IMR-90 (cell line): ENCODE results near the gene SLC16A4. TPM values are rescaled to one million over a fixed set of nuclear protein-coding genes. Genes with fewer than 3 reads are reported as not detected.

ENCODE experiments used
- ATAC-seq: fragments of 200-7000 bp; cut with Tn5 transposase; 2 replicates; pipeline ENCODE4 v1.9.1; 2020; ENCODE audit warnings: low read depth, mild to moderate bottlenecking, moderate library complexity
- BruUV-seq: library from RNA; stranded (reverse); fragments of 400-500 nt; replicated peaks from 2 replicates; lab custom pipeline; 2021; lab: Mats Ljungman, UMichigan
- CTCF ChIA-PET: fragments of 300-600 bp; formaldehyde crosslinking; extraction: SDS; loops from one replicate; lab custom pipeline; 2021; ENCODE audit warnings: antibody characterized with exemption; lab: Yijun Ruan, JAX
- POLR2A ChIA-PET: fragments of 300-600 bp; sonication (Branson Sonifier 250); formaldehyde crosslinking; loops from one replicate; lab custom pipeline; 2022; ENCODE audit warnings: antibody characterized with exemption; ENCODE audit not compliant: unreplicated experiment; lab: Charles Lee
- DNase-seq: peaks from one replicate; pipeline ENCODE4 v3.0.0; 2013
- H2AFZ ChIP-seq: replicated peaks from 2 replicates; pipeline ENCODE3; 2013; ENCODE audit warnings: low read length, mild to moderate bottlenecking; ENCODE audit not compliant: poor library complexity
- H2AK5ac ChIP-seq: 2 replicates; pipeline ENCODE4 v1.6.1; 2013; ENCODE audit warnings: low read depth, low read length, inconsistent platforms
- H2AK9ac ChIP-seq: replicated peaks from 2 replicates; pipeline ENCODE3; 2013; ENCODE audit warnings: mild to moderate bottlenecking, low read depth, low read length, moderate library complexity; ENCODE audit not compliant: poor library complexity
- H2BK120ac ChIP-seq: 2 replicates; pipeline ENCODE4 v1.6.1; 2013; ENCODE audit warnings: low read depth, low read length, inconsistent platforms
- H2BK15ac ChIP-seq: 3 replicates; pipeline ENCODE4 v1.6.1; 2013; ENCODE audit warnings: low read depth, low read length, inconsistent platforms
- H2BK20ac ChIP-seq: 2 replicates; pipeline ENCODE4 v1.6.1; 2013; ENCODE audit warnings: low read depth, mild to moderate bottlenecking, inconsistent platforms, low read length, moderate library complexity
- H2BK5ac ChIP-seq: 2 replicates; pipeline ENCODE4 v1.6.1; 2013; ENCODE audit warnings: mild to moderate bottlenecking, low read depth, low read length, inconsistent platforms; ENCODE audit not compliant: poor library complexity, severe bottlenecking
- H3K14ac ChIP-seq: replicated peaks from 2 replicates; pipeline ENCODE4 v1.6.1; 2013; ENCODE audit warnings: low read depth, low read length, inconsistent platforms
- H3K18ac ChIP-seq: 2 replicates; pipeline ENCODE4 v1.6.1; 2013; ENCODE audit warnings: low read depth, low read length, control low read depth
- H3K23ac ChIP-seq: 2 replicates; pipeline ENCODE4 v1.6.1; 2013; ENCODE audit warnings: low read depth, low read length, inconsistent platforms
- H3K27ac ChIP-seq: 2 replicates; pipeline ENCODE4 v1.5.1; 2013; ENCODE audit warnings: mild to moderate bottlenecking, control low read depth, low read length; ENCODE audit not compliant: insufficient read depth
- H3K27me3 ChIP-seq: 2 replicates; pipeline ENCODE4 v1.6.1; 2013; ENCODE audit warnings: low read length; ENCODE audit not compliant: control insufficient read depth, insufficient read depth
- H3K36me3 ChIP-seq: 2 replicates; pipeline ENCODE4 v1.6.1; 2013; ENCODE audit warnings: low read length, mixed read lengths; ENCODE audit not compliant: control insufficient read depth, insufficient read depth
- H3K4ac ChIP-seq: 2 replicates; pipeline ENCODE4 v1.6.1; 2013; ENCODE audit warnings: low read depth, low read length, inconsistent platforms
- H3K4me1 ChIP-seq: 2 replicates; pipeline ENCODE4 v1.6.1; 2013; ENCODE audit warnings: low read length, mixed read lengths; ENCODE audit not compliant: control insufficient read depth, insufficient read depth
- H3K4me2 ChIP-seq: 2 replicates; pipeline ENCODE4 v1.6.1; 2013; ENCODE audit warnings: low read depth, mild to moderate bottlenecking, control low read depth, low read length, moderate library complexity
- H3K4me3 ChIP-seq: 2 replicates; pipeline ENCODE4 v1.5.1; 2013; ENCODE audit warnings: low read depth, mild to moderate bottlenecking, control low read depth, low read length, moderate library complexity; ENCODE audit not compliant: insufficient read depth
- H3K56ac ChIP-seq: 2 replicates; pipeline ENCODE4 v1.6.1; 2013; ENCODE audit warnings: low read length, inconsistent platforms; ENCODE audit not compliant: insufficient read depth; ENCODE audit errors: extremely low read depth
- H3K79me1 ChIP-seq, 2 experiments: 2 replicates each; pipeline ENCODE4 v1.6.1; 2013; ENCODE audit warnings: low read length in 2 of 2, inconsistent platforms in 1 of 2, low read depth in 1 of 2
- H3K9ac ChIP-seq: 2 replicates; pipeline ENCODE4 v1.6.1; 2013; ENCODE audit warnings: low read depth, low read length, control low read depth
- H3K9me1 ChIP-seq: 2 replicates; pipeline ENCODE4 v1.6.1; 2013; ENCODE audit warnings: low read length, inconsistent platforms; ENCODE audit not compliant: insufficient read depth
- H3K9me3 ChIP-seq: 2 replicates; pipeline ENCODE4 v1.6.1; 2013; ENCODE audit warnings: low read length; ENCODE audit not compliant: control insufficient read depth, insufficient read depth
- H4K20me1 ChIP-seq: 2 replicates; pipeline ENCODE4 v1.6.1; 2013; ENCODE audit warnings: low read length, inconsistent platforms; ENCODE audit not compliant: insufficient read depth
- H4K5ac ChIP-seq: 2 replicates; pipeline ENCODE4 v1.6.1; 2013; ENCODE audit warnings: mild to moderate bottlenecking, low read depth, low read length, control low read depth
- H4K8ac ChIP-seq, 2 experiments: 2 replicates each; pipeline ENCODE4 v1.6.1; 2013; ENCODE audit warnings: low read depth in 2 of 2, low read length in 2 of 2, control low read depth in 1 of 2, inconsistent platforms in 1 of 2
- H4K91ac ChIP-seq: 2 replicates; pipeline ENCODE4 v1.6.1; 2013; ENCODE audit warnings: low read depth, low read length, inconsistent platforms; ENCODE audit not compliant: insufficient read depth
- CEBPB ChIP-seq: IDR thresholded peaks from 2 replicates; pipeline ENCODE4 v1.6.1; 2012; ENCODE audit warnings: low read depth, low read length, improper control_type of control experiment
- MAFK ChIP-seq: IDR thresholded peaks from 2 replicates; pipeline ENCODE4 v1.6.1; 2012; ENCODE audit warnings: low read depth, low read length, improper control_type of control experiment
- MXI1 ChIP-seq: IDR thresholded peaks from 2 replicates; pipeline ENCODE4 v1.6.1; 2012; ENCODE audit warnings: low read depth, mild to moderate bottlenecking, low read length, moderate library complexity, borderline replicate concordance
- RCOR1 ChIP-seq: IDR thresholded peaks from 2 replicates; pipeline ENCODE4 v1.6.1; 2012; ENCODE audit warnings: mild to moderate bottlenecking, low read length, improper control_type of control experiment; ENCODE audit not compliant: insufficient replicate concordance
- WGBS, 2 experiments: methylation state at CpG; one replicate each; pipeline versions ENCODE4 v1.1.5 to v1.1.7; 2013; ENCODE audit warnings: missing lambda C conversion rate in 2 of 2; ENCODE audit not compliant: insufficient read length in 1 of 2; ENCODE audit errors: extremely low coverage in 2 of 2; 5-methylcytosine and 5-hydroxymethylcytosine counted together
- dilution Hi-C: fragments of 300-500 bp; cut with HindIII; formaldehyde crosslinking; loops from one replicate; pipeline ENCODE4 v1.14.3; 2018; ENCODE audit warnings: low sequenced_read_pairs; ENCODE audit not compliant: unreplicated experiment
- in situ Hi-C: fragments of 300-500 bp; cut with MboI; formaldehyde crosslinking; loops from 3 replicates; pipeline ENCODE4 v1.14.3; 2019; ENCODE audit warnings: low sequenced_read_pairs, inconsistent platforms, mixed read lengths
- intact Hi-C: fragments of 100-400 bp; cut with micrococcal nuclease; formaldehyde crosslinking; loops from 2 replicates; pipeline ENCODE4 v1.10.0; 2022
- polyA plus RNA-seq, 3 experiments: library from polyadenylated mRNA; depleted of rRNA; stranded (reverse); fragments of >200 nt; gene quantifications; 2 replicates each; pipeline ENCODE4 v1.2.3, GENCODE V29; 2012; ENCODE audit warnings: low replicate concordance in 1 of 3
- total RNA-seq: library from RNA; depleted of rRNA; stranded (reverse); fragments of >200 nt; gene quantifications from 2 replicates; pipeline ENCODE4 v1.2.3, GENCODE V29; 2012

Gene SLC16A4
- total and polyA plus RNA-seq, 2 of the 4 experiments (the other 2 are of a cell fraction) = 27.7 to 65.2 TPM

DNA sequence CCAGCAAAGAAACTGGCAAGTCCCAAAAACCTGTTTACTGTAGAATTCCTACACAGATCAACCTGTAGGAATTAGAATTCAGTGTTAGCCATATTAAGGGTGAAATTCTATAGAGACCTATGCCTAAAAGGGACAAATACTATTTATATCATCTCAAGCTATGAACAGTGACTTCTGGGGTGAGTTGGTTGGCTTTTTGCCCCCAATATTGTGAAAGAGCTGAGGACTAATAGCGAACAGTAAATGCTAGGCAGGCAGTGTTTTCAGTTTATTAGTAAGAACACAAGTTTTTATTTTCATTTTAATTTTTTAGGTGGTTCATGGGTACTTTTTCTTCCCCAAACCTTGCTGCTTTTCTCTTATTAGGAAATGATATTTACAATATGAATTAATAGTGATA lies 15.3 kb downstream of the SLC16A4 start:
- Histone ChIP-seq H2AFZ (no peak overlapping the region), H3K27me3 (no peaks in the 10 kb centered on the region), H3K9me1 (peaks cover 3% of the 10 kb centered on the region; the same call in 1 of the 2 replicates), H3K23ac (no peak overlapping the region), H2BK120ac (no peak overlapping the region), H3K36me3 (peaks cover 29% of the 10 kb centered on the region), H3K4me1 (peaks cover 3% of the 10 kb centered on the region), H3K4me3 (no peak overlapping the region), H2BK15ac (no peak overlapping the region), H3K18ac (no peak overlapping the region), H3K56ac (no peak overlapping the region), H4K5ac (no peak overlapping the region), H3K4ac (no peak overlapping the region), H3K4me2 (no peak overlapping the region), H3K9me3 (no peaks in the 10 kb centered on the region), H2AK5ac (no peak overlapping the region), H2BK5ac (no peak overlapping the region), H3K14ac (no peak overlapping the region), H3K27ac (no peak overlapping the region), H4K91ac (no peak overlapping the region), H4K8ac (no peak overlapping the region), H3K9ac (no peak overlapping the region), H2AK9ac (no peak overlapping the region), H2BK20ac (no peak overlapping the region), H3K79me1 (peaks cover 7 to 8% of the 10 kb centered on the region in 2 experiments; a peak in 3 of 4 replicates), H4K20me1 (no peaks in the 10 kb centered on the region)
- no TSS peak for BruUV-seq
- no peak for DNase-seq
- in situ Hi-C loops = no loop called here
- WGBS, 2 experiments = no CpG with 5 or more reads among the region's 1 CpG
- CTCF ChIA-PET = interaction anchor here (0.8 kb wide), 1 partner anchor 11 kb away, joined by 3 read pairs; no protein-coding TSS in a partner anchor
- dilution Hi-C loops = no loop called here
- no peak for ATAC-seq
- intact Hi-C loops = no loop called here
- POLR2A ChIA-PET = no interaction called here
- TF ChIP-seq MAFK (no peak), MXI1 (no peak), RCOR1 (no peak), CEBPB (0 out of 2 replicates have a peak, but pooled peaks have one; percentile 11)
